Ascending aorta (tissue), 2 donors: ENCODE measurements around the gene FBXO24. TPM values are rescaled to one million over a fixed set of nuclear protein-coding genes. Genes with fewer than 3 reads are reported as not detected.
A peak's percentile ranks its signal among the peaks of the same experiment; 100 is the strongest.
"Not testable (repeated sequence)": the region's sequence is repeated elsewhere in the genome, so short reads cannot be mapped to it uniquely, and the experiment has no call there.

Source experiments
- DNase-seq, 2 donors: peaks; one replicate each; pipeline ENCODE4 v3.0.0-alpha.2; 2019; ENCODE audit warnings: low spot score in 2 of 2
- H3K27ac ChIP-seq, 2 donors: fragments of 200-600 bp; sonication (generic); one replicate each; pipeline ENCODE4 v1.5.1; 2016 to 2017; ENCODE audit warnings: mild to moderate bottlenecking in 1 of 2
- H3K27me3 ChIP-seq: fragments of 200-600 bp; sonication (generic); one replicate; pipeline ENCODE4 v1.5.1; 2017
- H3K36me3 ChIP-seq, 2 donors: fragments of 200-600 bp; sonication (generic); one replicate each; pipeline ENCODE4 v1.5.1; 2016
- H3K4me1 ChIP-seq, 2 donors: fragments of 200-600 bp; sonication (generic); one replicate each; pipeline ENCODE4 v1.5.1; 2016 to 2017; ENCODE audit warnings: mild to moderate bottlenecking in 1 of 2
- H3K4me3 ChIP-seq, 2 donors: fragments of 200-600 bp; sonication (generic); one replicate each; pipeline ENCODE4 v1.5.1; 2016 to 2017; ENCODE audit warnings: mild to moderate bottlenecking in 1 of 2
- H3K9me3 ChIP-seq, 2 donors: fragments of 200-600 bp; sonication (generic); one replicate each; pipeline ENCODE4 v1.5.1; 2016
- intact Hi-C: fragments of 100-400 bp; cut with DNase I; formaldehyde crosslinking; loops from one replicate; pipeline ENCODE4 v1.15.1; 2023
- total RNA-seq: library from RNA; depleted of rRNA; stranded (reverse); fragments of >200 nt; gene quantifications from one replicate; pipeline ENCODE4 v1.1.0, GENCODE V29; 2016
- TF ChIP-seq, protein P1 (sequence below), 3 experiments: fragments of 200-600 bp in 2 of 3; fragments of 450-650 bp in 1 of 3; sonication (generic) in 2 of 3; IDR thresholded peaks; one replicate each; pipeline ENCODE4 v1.5.1; 2016 to 2019; ENCODE audit warnings: antibody characterized with exemption in 3 of 3, mild to moderate bottlenecking in 1 of 3, moderate library complexity in 1 of 3

FBXO24 gene
- total RNA-seq, 1 donor from 2014 or later: not detected

DNA sequence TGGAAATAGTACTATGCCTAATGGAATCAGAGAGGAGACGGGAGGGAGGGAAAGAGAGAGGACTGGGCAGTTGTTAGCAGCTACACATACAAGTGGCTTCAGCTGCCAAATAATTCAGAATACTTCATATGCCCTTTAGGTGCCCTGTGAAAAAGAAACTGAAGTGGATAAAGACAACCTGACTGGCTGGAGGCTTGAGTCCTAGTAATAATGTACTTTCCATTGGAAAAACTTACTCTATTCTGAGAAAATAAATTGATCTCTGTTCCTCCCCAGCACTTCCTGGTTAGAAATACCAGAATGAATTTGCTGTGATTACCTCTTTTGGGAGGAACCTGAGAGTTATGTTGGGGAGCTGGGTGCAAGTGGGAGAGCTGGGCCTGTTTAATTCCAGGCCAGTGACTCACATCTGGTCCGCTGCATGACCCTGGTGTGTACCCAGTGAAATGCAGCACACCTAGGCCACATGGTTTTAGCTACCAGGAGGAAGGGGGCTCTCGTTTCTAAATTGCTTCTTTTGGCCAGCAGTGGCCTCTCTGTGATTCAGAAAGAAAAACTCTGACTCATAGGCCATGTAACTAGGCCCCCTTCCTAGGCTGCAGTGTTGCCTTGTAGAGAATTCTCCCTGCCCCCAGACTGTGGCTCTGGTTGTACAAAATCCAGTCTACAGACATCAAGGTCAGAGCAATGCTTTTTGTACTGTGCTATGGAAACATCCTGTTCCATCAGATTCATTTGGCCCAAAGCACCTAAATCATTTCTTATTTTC, 40.6 kb upstream of the FBXO24 start:
- Histone ChIP-seq H3K9me3 (no peaks in the 10 kb centered on the region), H3K36me3 (peaks cover 0 to 11% of the 10 kb centered on the region in 2 donors), H3K27ac (peak overlapping the region; percentile 91 to 94), H3K4me1 (peaks cover 28 to 46% of the 10 kb centered on the region in 2 donors), H3K27me3 (no peaks in the 10 kb centered on the region), H3K4me3 (peak overlapping the region; percentile 11 to 14)
- intact Hi-C loops: loop anchor here (2.0 to 10.0 kb wide), 3 partner anchors 41 to 309 kb away; partner anchors contain the start of genes FBXO24, GNB2, LRCH4 and SLC12A9
- TF ChIP-seq, protein P1, sequence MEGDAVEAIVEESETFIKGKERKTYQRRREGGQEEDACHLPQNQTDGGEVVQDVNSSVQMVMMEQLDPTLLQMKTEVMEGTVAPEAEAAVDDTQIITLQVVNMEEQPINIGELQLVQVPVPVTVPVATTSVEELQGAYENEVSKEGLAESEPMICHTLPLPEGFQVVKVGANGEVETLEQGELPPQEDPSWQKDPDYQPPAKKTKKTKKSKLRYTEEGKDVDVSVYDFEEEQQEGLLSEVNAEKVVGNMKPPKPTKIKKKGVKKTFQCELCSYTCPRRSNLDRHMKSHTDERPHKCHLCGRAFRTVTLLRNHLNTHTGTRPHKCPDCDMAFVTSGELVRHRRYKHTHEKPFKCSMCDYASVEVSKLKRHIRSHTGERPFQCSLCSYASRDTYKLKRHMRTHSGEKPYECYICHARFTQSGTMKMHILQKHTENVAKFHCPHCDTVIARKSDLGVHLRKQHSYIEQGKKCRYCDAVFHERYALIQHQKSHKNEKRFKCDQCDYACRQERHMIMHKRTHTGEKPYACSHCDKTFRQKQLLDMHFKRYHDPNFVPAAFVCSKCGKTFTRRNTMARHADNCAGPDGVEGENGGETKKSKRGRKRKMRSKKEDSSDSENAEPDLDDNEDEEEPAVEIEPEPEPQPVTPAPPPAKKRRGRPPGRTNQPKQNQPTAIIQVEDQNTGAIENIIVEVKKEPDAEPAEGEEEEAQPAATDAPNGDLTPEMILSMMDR (IDR thresholded peaks at IDR 0.05): peak in 1 of 3 experiments; percentile 3
- DNase-seq: peak; percentile 59 to 91

DNA sequence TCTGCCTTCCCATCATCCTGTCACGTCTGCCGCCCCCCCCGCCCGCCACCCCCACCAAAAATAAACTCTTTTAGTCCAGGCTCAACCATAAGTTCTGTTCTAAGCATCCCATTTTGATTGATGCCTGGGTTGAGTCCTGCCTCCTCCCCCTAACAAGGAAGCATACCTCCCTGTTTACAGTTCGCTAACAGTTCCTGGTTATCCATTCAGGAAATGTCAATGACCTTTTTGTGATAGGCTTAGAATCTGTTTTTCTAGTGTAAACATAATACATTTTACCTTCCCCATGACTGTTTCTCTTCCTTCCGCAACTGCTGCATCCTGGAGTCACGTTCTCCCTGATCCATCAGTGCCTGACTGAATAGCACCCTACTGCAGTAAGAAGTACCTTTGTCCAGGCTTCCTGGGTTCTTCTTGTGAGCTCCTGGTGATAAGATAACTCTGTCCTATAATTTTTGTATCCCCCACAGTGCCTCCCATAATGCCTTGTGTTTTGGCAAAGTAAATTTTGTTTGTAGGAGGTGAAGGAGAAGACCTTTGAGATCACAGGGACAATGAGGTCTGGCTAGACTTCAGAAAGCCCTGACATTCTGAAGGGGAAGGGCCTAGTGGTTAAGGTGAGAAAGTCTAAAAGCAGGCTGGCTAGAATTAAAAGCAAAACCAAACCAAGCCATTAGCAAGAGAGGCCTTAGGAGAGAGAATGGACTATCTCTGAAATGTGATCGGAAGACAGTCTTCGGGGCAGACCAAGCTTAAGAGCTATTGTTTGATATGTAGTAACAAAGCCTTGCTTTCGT, 39.8 kb upstream of the FBXO24 start:
- Histone ChIP-seq H3K36me3 (peaks cover 0 to 17% of the 10 kb centered on the region in 2 donors), H3K27ac (peak overlapping the region; percentile 91 to 94), H3K4me1 (peaks cover 28 to 46% of the 10 kb centered on the region in 2 donors), H3K27me3 (no peaks in the 10 kb centered on the region), H3K4me3 (peak overlapping the region in 1 of 2 donors; percentile 11), H3K9me3 (no peaks in the 10 kb centered on the region)
- TF ChIP-seq, protein P1 (IDR thresholded peaks at IDR 0.05): no peak
- intact Hi-C loops: loop anchor here (2.0 to 10.0 kb wide), 3 partner anchors 40 to 308 kb away; partner anchors contain the start of genes FBXO24, GNB2, LRCH4 and SLC12A9
- no peak for DNase-seq

DNA sequence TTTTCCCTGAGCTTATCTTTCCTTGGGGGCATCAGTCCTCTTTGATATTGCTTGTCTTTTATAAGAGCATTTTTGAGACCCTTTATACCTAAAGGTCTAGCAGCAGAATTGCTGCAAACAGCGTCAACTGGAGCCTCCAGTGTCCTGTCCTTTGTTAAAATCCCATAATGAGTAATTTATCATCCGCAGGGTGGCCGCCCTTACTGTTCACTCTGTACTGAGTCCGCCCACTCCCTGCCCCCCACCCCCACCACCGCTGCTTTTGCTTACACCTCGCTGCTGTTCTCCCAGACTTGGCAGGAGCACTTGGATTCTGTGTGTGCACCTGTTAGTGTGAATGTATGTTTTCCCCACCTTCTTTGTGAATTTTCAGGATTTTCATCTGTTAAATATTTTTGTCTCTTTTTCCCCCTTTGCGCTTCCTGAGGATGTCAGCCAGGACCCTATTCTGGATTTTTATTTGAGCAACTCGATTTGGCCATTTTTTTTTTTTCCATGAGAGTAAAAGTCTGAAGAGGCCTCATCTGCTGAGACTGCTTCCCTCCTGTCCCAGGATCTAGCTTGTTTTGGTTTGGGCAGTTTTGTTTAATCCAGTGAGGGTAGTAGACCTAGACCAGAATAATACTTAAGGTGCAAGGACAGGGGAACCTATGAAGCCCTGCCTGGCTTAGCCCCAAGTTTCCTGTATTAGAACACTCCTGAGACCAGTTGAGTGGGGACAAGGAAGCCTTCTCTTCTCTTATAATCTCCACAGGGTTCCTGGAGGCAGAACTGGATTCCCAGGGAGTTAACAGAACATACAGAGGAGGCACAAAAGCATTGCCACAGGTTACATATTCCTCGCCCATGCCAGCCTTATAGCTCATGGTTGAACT, 39.0 kb upstream of the FBXO24 start:
- Histone ChIP-seq H3K4me1 (peaks cover 28 to 43% of the 10 kb centered on the region in 2 donors), H3K27ac (peak overlapping the region; percentile 91 to 94), H3K4me3 (no peak overlapping the region), H3K36me3 (peaks cover 2 to 23% of the 10 kb centered on the region in 2 donors), H3K27me3 (no peaks in the 10 kb centered on the region), H3K9me3 (no peaks in the 10 kb centered on the region)
- TF ChIP-seq, protein P1 (IDR thresholded peaks at IDR 0.05): no peak
- DNase-seq: no peak
- intact Hi-C loops: loop anchor here (2.0 to 10.0 kb wide), 3 partner anchors 40 to 308 kb away; partner anchors contain the start of genes FBXO24, GNB2, LRCH4 and SLC12A9

DNA sequence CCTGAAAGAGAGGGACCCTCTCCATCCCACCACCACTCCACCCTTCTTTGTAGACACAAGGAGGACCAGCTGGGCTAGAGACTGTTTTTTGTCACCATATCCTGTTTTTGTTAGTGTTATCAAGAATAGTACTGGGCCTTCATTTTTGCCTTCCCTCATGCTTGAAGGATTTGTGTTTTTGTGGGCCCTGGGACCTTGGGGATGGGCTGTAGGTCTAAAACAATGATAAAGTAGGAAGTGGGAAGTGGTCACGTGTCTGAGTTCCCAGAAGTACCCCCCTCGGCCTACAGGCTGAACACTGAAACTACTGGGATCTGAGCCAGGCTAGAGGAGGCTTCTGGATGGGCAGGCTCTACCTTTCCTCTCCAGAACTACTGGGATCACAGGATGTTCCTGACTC, 38.3 kb upstream of the FBXO24 start:
- TF ChIP-seq, protein P1 (IDR thresholded peaks at IDR 0.05): no peak
- intact Hi-C loops: loop anchor here (2.0 to 10.0 kb wide), 3 partner anchors 39 to 307 kb away; partner anchors contain the start of genes FBXO24, GNB2, LRCH4 and SLC12A9
- peaks cover 28 to 43% of the 10 kb centered on the region in 2 donors for H3K4me1 ChIP-seq

DNA sequence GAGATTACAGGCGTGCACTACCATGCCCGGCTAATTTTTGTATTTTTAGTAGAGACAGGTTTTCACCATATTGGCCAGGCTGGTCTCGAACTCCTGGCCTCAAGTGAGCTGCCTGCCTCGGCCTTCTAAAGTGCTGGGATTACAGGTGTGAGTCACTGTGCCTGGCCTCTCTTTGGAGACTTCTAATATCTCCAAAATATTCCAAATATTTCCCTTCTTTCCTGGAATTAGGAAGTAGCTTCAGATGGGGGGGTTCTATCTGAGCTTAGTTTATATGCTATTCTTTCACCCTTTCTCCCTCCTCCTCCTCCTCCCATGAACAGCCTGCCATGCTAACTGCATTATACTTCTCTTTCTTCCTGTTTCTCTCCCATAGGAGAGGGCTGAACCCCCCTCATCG, 37.7 kb upstream of the FBXO24 start:
- H3K27me3 ChIP-seq, DNase-seq, H3K9me3 ChIP-seq, H3K4me3 ChIP-seq: not testable (repeated sequence)
- Histone ChIP-seq H3K36me3 (peaks cover 15 to 36% of the 10 kb centered on the region in 2 donors), H3K27ac (peak overlapping the region; percentile 91 to 94), H3K4me1 (peaks cover 28 to 42% of the 10 kb centered on the region in 2 donors)
- intact Hi-C loops: loop anchor here (5.0 to 10.0 kb wide), 2 partner anchors 124 to 306 kb away; partner anchors contain the start of genes GNB2 and SLC12A9

More for the DNA sequence above, 38.3 kb upstream of the FBXO24 start:
- Histone ChIP-seq H3K4me3 (no peak overlapping the region), H3K27ac (peak overlapping the region; percentile 91 to 94), H3K9me3 (no peaks in the 10 kb centered on the region), H3K36me3 (peaks cover 10 to 30% of the 10 kb centered on the region in 2 donors), H3K27me3 (no peaks in the 10 kb centered on the region)
- no peak for DNase-seq
